Ascending aorta (tissue), 2 donors: ENCODE measurements around the gene C1S. TPM values are rescaled to one million over a fixed set of nuclear protein-coding genes. Genes with fewer than 3 reads are reported as not detected.
"Not testable (repeated sequence)": the region's sequence is repeated elsewhere in the genome, so short reads cannot be mapped to it uniquely, and the experiment has no call there.

Experiments used
- DNase-seq, 2 donors: peaks; one replicate each; pipeline ENCODE4 v3.0.0-alpha.2; 2019; ENCODE audit warnings: low spot score in 2 of 2
- H3K27ac ChIP-seq, 2 donors: fragments of 200-600 bp; sonication (generic); one replicate each; pipeline ENCODE4 v1.5.1; 2016 to 2017; ENCODE audit warnings: mild to moderate bottlenecking in 1 of 2
- H3K27me3 ChIP-seq: fragments of 200-600 bp; sonication (generic); one replicate; pipeline ENCODE4 v1.5.1; 2017
- H3K36me3 ChIP-seq, 2 donors: fragments of 200-600 bp; sonication (generic); one replicate each; pipeline ENCODE4 v1.5.1; 2016
- H3K4me1 ChIP-seq, 2 donors: fragments of 200-600 bp; sonication (generic); one replicate each; pipeline ENCODE4 v1.5.1; 2016 to 2017; ENCODE audit warnings: mild to moderate bottlenecking in 1 of 2
- H3K4me3 ChIP-seq, 2 donors: fragments of 200-600 bp; sonication (generic); one replicate each; pipeline ENCODE4 v1.5.1; 2016 to 2017; ENCODE audit warnings: mild to moderate bottlenecking in 1 of 2
- H3K9me3 ChIP-seq, 2 donors: fragments of 200-600 bp; sonication (generic); one replicate each; pipeline ENCODE4 v1.5.1; 2016
- CTCF ChIP-seq, 3 experiments: fragments of 200-600 bp in 2 of 3; fragments of 450-650 bp in 1 of 3; sonication (generic) in 2 of 3; IDR thresholded peaks; one replicate each; pipeline ENCODE4 v1.5.1; 2016 to 2019; ENCODE audit warnings: antibody characterized with exemption in 3 of 3, mild to moderate bottlenecking in 1 of 3, moderate library complexity in 1 of 3
- intact Hi-C: fragments of 100-400 bp; cut with DNase I; formaldehyde crosslinking; loops from one replicate; pipeline ENCODE4 v1.15.1; 2023
- total RNA-seq: library from RNA; depleted of rRNA; stranded (reverse); fragments of >200 nt; gene quantifications from one replicate; pipeline ENCODE4 v1.1.0, GENCODE V29; 2016

Gene C1S
- total RNA-seq, 1 donor from 2014 or later: 273 TPM

- Histone ChIP-seq H3K4me1 (no peaks in the 10 kb centered on the region), H3K4me3 (no peak overlapping the region), H3K36me3 (no peaks in the 10 kb centered on the region), H3K27me3 (no peaks in the 10 kb centered on the region), H3K9me3 (no peaks in the 10 kb centered on the region), H3K27ac (no peak overlapping the region)
- no peak for TF ChIP-seq CTCF (IDR thresholded peaks at IDR 0.05)
- DNase-seq: no peak
- intact Hi-C loops: no loop called here
Measured at GRCh38 chr12:7047306-7047705, 13.2 kb upstream of the C1S start.

DNA sequence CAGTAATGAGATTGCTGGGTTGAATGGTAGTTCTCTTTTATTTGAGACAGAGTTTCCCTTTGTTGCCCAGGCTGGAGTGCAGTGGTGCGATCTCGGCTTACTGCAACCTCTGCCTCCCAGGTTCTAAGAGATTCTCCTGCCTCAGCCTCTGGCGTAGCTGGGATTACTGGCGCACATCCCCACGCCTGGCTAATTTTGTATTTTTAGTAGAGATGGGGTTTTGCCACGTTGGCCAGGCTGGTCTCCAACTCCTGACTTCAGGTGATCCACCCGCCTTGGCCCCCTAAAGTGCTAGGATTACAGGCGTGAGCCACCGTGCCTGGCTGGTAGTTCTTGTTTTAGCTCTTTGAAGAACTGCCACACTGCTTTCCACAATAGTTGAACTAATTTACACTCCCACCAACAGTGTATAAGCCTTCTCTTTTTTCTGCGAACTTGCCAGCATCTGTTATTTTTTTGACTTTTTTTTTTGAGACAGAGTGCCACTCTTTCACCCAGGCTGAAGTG lies 11.0 kb upstream of the C1S start:
- H3K4me1 ChIP-seq, intact Hi-C loops, H3K36me3 ChIP-seq, H3K27ac ChIP-seq, H3K4me3 ChIP-seq, H3K9me3 ChIP-seq, DNase-seq, H3K27me3 ChIP-seq: not testable (repeated sequence)

GRCh38 chr12:7049973-7050372 lies 10.5 kb upstream of the C1S start:
- H3K9me3 ChIP-seq, intact Hi-C loops: not testable (repeated sequence)

DNA sequence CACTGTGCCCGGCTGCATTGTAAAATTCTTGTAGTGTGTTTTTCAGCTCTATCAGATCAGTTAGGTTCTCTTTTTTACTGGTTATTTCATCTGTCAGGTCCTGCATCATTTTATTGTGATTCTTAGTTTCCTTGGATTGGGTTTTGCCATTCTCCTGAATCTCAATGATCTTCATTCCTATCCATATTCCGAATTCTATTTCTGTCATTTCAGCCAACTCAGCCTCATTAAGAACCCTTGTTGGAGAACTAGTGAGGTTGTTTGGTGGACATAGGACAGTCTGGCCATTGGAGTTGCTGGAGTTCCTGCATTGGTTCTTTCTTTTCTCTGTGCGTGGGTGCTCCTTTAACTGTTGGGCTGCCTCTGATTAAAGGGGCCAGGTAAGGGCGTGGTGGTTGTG lies 5.6 kb upstream of the C1S start:
- no peak for DNase-seq

More at GRCh38 chr12:7049973-7050372, 10.5 kb upstream of the C1S start:
- not testable (repeated sequence) for H3K4me3 ChIP-seq, H3K36me3 ChIP-seq, H3K4me1 ChIP-seq, DNase-seq, H3K27ac ChIP-seq, H3K27me3 ChIP-seq

DNA sequence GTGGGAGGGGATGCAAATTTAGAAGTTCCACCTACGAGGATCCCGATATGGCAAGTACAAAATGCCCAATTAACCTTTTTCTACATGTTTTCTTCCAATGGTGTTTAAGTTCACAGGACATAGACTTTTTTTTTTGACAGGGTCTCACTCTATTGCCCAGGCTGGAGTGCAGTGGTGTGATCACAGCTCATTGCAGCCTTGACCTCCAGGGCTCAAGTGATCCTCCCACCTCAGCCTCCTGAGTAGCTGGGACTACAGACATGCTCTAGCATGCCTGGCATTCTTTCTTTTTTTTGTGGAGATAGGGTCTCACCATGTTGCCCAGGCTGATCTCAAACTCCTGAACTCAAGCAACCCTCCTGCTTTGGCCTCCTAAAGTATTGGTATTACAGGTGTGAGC lies 4.8 kb upstream of the C1S start:
- H3K4me1 ChIP-seq, DNase-seq, H3K36me3 ChIP-seq, H3K4me3 ChIP-seq, intact Hi-C loops, H3K27ac ChIP-seq, H3K9me3 ChIP-seq, H3K27me3 ChIP-seq: not testable (repeated sequence)

More for the DNA sequence above, 5.6 kb upstream of the C1S start:
- Histone ChIP-seq H3K4me3 (no peak overlapping the region), H3K27me3 (no peaks in the 10 kb centered on the region), H3K4me1 (peaks cover 0 to 6% of the 10 kb centered on the region in 2 donors), H3K36me3 (no peaks in the 10 kb centered on the region), H3K9me3 (no peaks in the 10 kb centered on the region), H3K27ac (no peak overlapping the region)
- TF ChIP-seq CTCF (IDR thresholded peaks at IDR 0.05): no peak
- intact Hi-C loops: no loop called here

DNA sequence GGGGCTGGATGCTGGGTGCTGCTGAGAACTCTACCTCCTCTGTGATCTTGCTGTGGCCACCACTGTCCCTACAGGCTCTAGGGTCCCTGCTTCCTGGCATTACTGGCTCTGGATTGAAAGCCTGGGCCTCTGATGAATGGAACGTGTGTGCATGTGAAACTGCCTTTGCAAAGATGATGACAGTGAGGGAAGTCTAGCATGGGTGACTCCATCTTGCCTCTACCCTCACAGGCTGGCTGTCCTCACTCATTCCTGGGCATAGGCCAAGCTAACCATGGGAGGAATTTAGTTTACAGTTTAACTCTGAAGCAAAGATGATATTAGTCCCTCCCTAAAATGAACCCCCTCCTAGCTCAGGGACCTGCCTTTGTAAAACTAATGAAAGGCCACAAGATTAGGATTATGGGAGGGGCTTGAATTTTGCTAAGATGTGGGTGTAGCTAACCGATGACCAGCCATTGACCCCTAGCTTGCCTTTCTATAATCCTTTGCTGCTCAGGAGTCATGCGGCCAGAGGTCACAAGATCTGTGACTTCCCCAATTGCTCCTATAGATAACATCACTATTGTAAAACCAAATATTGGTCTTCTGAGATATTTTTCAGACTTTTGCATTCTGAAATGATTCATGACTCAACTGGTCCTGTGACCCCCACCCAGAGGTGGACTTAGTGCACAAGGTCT lies 2.2 kb upstream of the C1S start:
- Histone ChIP-seq H3K9me3 (no peaks in the 10 kb centered on the region), H3K36me3 (no peaks in the 10 kb centered on the region), H3K27me3 (no peaks in the 10 kb centered on the region), H3K4me3 (no peak overlapping the region), H3K27ac (no peak overlapping the region), H3K4me1 (peaks cover 0 to 17% of the 10 kb centered on the region in 2 donors)
- no peak for DNase-seq
- no peak for TF ChIP-seq CTCF (IDR thresholded peaks at IDR 0.05)
- intact Hi-C loops: no loop called here

GRCh38 chr12:7058850-7059395 lies 1.6 kb upstream of the C1S start:
- no peaks in the 10 kb centered on the region for H3K27me3 ChIP-seq
- peaks cover 0 to 4% of the 10 kb centered on the region in 2 donors for H3K36me3 ChIP-seq
- intact Hi-C loops: no loop called here
- no peak overlapping the region for H3K27ac ChIP-seq
- DNase-seq: no peak
- no peaks in the 10 kb centered on the region for H3K9me3 ChIP-seq
- H3K4me1 ChIP-seq: peaks cover 0 to 17% of the 10 kb centered on the region in 2 donors
- TF ChIP-seq CTCF (IDR thresholded peaks at IDR 0.05): no peak
- no peak overlapping the region for H3K4me3 ChIP-seq
